CMK (cell line): Measurements from ENCODE around the gene NEU4.

Source experiments
- DNase-seq: peaks from one replicate; pipeline ENCODE4 v3.0.0-alpha.2; 2010; ENCODE audit warnings: low read depth

Gene NEU4

GRCh38 chr2:241852981-241853631 is 44.1 kb downstream of the NEU4 start:
- DNase-seq = no peak

- DNase-seq = no peak
These were observed 44.8 kb downstream of the NEU4 start for GRCh38 chr2:241853651-241854341.

- DNase-seq = no peak
These were observed 45.6 kb downstream of the NEU4 start for GRCh38 chr2:241854342-241855244.

DNA sequence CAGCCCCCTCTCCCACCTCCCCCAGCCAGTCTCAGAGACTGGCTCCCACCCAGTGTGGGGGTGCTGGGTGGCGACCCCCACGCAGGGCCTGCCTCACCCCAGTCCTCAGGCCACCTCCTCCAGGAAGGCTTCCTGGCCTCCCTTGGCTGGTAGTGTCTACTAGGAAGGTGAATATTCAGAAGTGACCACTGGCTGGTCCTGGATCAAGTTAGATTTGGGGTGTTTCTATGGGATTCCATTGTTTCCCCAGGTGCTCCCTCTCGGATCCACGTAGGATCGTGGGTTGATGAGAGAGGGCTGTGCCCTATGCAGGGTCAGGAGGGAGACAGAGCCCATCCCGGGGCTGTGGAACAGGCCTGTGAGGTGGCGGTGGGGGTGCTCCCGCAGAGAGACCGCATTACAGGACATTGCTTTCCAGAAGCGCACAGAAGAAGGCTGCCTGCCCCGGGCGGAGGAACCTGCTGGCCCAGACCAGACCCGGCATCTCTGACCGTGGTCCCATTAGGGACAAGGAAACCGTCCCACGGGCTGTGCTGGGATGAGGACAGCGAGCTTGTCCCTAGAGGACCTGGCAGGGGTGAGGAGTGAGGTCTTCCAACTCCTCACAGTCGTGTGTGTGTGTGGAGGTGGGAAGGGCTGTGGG is 46.4 kb downstream of the NEU4 start:
- DNase-seq = no peak

GRCh38 chr2:241855888-241856422 is 47.0 kb downstream of the NEU4 start:
- DNase-seq = no peak

DNA sequence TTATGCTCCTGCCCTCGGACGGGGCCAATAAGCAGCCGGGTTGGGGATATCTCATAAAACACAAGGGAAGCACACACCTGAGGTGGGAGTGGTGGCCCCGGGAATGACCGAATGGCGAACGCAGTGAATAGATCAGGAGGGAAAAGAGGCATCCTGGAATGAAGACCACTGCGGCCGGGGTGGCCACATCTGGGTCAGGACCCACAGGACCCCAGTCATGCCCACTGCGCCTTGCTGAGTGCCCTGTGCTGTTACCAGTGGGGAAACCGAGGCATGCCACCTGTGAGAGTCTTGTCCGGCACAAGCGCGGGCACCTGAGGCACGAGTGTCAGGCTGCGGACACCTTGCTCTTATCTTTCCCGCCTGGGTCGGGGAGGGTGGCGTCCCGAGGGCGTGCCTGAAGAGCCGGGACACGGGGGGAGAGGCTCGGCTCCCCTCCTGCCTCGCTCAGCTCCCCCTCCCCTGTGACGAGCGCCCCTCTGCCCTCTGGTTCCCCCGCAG is 48.1 kb downstream of the NEU4 start:
- DNase-seq = no peak

GRCh38 chr2:241857572-241858121 is 48.7 kb downstream of the NEU4 start:
- DNase-seq = no peak

- no peak for DNase-seq
These were observed 49.4 kb downstream of the NEU4 start, which contains the start of gene PDCD1 for GRCh38 chr2:241858206-241859016. TSS of gene PDCD1 (minus strand) at chr2:241858894. CDS start at chr2:241858838, 56 bp downstream.

DNA sequence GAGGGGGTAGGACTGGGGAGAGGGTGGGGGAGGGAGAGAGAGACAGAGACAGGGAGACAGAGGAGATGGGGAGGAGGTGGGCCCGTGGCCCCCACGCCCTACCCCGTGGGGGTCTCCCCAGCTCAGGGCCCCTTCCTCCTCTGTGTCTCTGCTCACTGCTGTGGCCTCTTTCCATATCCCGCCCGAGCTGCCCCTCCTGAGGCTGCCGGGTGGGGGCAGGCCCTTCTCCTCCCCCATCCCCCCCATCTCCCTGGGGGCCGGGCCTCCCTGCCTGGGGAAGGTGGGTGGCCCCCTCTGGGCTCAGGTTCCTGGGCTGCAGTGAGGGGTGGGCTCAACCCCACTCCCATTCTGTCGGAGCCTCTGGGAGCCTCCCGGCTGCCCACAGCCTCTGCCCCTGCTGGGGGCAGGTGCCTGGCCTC is 50.0 kb downstream of the NEU4 start:
- no peak for DNase-seq

DNA sequence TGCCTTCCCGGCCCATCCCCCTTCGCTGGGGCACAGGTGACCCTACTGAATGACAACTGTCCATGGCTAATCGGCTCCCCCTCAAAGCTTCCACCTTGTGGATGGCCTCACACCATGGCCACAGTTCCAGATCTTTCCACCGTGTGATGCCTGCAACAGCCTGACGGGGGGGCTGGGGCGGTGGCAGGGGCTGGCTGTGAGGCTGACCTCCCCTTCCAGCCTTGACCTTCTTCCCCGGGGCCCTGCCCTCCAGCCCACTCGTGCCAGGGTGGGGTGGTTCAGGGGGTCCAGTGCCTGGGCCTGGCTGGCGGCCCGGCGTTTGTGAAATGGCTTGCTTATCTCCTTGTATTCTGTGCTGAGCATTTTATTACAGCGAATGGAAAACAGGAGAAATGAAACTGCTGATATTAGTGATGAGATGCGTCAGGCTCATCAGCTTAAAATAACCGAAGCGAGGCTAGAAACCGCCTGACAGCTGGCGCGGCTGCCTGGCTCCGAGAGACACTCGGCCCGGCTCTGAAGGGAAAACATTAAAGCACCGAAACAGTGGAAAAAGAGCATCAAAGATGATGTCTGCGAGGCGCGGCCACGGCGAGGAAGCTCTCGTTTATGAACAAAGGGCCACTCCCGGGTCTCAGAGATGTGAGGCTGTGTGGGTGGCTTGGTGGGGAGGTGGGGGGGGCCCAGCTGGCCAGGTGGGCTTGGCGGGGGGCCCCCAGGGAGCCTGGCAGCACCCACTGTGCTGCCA is 50.6 kb downstream of the NEU4 start:
- DNase-seq = no peak

GRCh38 chr2:241860184-241861078 is 51.4 kb downstream of the NEU4 start:
- DNase-seq = no peak

GRCh38 chr2:241861264-241861663 is 52.3 kb downstream of the NEU4 start:
- DNase-seq = no peak

DNA sequence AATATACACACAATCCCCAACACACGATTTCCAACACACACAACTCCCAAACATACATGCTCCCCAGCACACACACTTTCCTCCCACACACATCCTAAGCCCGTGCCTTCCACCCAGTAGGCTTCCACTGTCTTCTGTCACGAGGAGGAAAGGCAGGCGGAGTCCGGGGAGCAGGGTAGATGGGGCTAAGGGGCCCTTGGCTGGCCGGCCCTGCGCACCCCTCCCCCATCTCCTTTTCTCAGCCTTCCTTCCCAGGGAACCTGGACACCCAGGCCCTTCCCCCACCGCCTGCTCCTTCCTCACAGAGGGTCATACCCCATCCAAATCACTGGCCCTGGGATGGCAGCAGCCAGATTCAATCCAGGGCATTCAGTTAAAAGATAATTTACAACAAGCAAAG is 53.1 kb downstream of the NEU4 start:
- DNase-seq = no peak

DNA sequence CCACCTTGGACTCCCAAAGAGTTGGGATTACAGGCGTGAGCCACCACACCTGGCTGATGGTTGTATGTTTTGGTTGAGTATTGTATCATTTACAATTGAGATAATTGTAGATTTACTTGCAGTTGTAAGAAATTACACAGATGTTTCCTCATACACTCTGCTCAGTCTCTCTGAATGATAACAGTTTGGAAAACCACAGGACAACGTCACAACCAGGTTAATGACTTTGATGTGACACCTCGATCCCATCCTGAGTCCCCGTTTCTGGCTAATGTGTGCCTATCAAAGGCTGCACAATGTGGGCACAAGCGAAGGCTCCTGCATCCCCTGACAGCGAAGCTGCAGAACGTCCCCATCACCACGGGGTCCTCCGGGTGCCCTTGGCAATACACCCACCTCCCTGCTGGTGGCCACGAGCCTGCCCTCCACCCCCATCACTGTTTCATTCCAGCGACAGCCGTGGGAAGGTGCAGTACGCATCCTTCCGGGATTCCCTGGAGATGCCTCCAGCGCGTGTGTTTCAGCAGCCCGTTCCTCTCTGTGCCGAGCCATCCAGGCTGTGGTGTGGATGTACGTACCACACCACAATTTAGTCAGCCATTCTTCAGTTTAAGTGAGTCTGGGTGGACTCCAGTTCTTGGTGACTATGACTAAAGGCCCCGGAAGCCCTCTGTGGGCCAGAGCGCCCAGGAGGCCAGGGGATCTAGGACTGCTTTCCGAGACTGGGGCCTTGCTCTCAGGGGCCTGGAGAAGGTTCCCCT is 54.0 kb downstream of the NEU4 start:
- no peak for DNase-seq

DNA sequence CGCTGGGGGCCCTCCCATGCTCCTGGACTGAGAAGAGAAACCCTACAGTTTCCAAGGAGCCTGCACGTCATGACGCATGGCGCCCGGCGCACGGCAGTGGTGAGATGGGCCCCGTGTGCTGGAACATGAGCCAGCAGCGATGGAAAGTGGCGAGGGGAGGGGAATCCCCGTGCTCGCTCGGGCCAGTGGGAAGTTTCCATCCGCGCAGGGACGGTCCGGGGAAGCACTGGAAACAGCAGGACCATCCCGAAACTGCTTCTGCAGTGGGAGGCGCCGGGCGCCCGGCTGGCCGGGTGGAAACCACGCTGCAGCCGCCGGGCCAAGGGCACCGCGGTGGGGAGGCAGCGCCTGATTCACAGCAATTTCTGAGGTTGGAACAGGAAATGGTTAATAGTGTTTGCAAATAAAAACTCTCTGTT is 54.6 kb downstream of the NEU4 start:
- no peak for DNase-seq

DNA sequence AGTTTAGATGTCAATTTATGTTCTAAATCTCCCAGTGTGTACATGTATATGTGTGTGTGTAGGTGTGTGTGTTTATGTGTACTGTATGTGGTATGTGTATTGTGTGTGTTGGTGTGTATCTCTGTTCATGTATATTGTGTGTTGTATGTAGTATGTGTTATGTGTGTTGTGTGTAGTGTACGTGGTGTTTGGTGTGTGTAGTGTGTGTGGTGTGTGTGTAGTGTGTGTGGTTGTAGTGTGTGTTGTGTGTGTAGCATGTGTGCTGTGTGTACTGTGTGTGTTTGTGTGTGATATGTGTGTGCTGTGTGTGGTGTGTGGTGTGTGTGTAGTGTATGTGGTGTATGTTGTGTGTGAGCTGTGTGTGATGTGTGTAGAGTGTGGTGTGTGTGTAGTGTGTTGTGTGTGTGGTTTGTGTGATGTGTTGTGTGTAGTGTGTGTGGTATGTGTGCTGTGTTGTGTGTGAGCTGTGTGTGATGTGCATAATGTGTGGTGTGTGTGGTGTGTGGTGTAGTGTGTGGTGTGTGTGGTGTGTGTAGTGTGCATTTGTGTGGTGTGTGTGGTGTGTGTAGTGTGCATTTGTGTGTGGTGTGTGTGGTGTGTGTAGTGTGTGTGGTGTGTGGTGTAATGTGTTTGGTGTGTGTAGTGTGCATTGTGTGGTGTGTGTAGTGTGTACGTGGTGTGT is 55.3 kb downstream of the NEU4 start:
- no peak for DNase-seq

GRCh38 chr2:241864850-241865213 is 55.8 kb downstream of the NEU4 start:
- no peak for DNase-seq
